Fibroblast of the aortic adventitia (primary cell): Measurements from ENCODE around the gene BCL11A. TPM values are rescaled to one million over a fixed set of nuclear protein-coding genes. Genes with fewer than 3 reads are reported as not detected.
A peak's percentile ranks its signal among the peaks of the same experiment; 100 is the strongest.

Source experiments
- DNase-seq: peaks from one replicate; pipeline ENCODE4 v3.0.0-alpha.2; 2010; ENCODE audit warnings: low read depth
- H3K4me3 ChIP-seq: 2 replicates; pipeline ENCODE4 v1.5.1; 2011; ENCODE audit warnings: low read depth, mild to moderate bottlenecking, control low read depth, low read length, moderate library complexity
- total RNA-seq: library from RNA; depleted of rRNA; stranded (reverse); fragments of >200 nt; gene quantifications from 2 replicates; pipeline ENCODE4 v1.2.3, GENCODE V29; 2012; ENCODE audit warnings: low replicate concordance
- TF ChIP-seq, protein P1 (sequence below): IDR thresholded peaks from 2 replicates; pipeline ENCODE4 v1.5.1; 2011; ENCODE audit warnings: mild to moderate bottlenecking, low read length, control low read depth, inconsistent platforms; ENCODE audit not compliant: insufficient read depth

BCL11A gene
- total RNA-seq, 1 donor, result 0.09 TPM

DNA sequence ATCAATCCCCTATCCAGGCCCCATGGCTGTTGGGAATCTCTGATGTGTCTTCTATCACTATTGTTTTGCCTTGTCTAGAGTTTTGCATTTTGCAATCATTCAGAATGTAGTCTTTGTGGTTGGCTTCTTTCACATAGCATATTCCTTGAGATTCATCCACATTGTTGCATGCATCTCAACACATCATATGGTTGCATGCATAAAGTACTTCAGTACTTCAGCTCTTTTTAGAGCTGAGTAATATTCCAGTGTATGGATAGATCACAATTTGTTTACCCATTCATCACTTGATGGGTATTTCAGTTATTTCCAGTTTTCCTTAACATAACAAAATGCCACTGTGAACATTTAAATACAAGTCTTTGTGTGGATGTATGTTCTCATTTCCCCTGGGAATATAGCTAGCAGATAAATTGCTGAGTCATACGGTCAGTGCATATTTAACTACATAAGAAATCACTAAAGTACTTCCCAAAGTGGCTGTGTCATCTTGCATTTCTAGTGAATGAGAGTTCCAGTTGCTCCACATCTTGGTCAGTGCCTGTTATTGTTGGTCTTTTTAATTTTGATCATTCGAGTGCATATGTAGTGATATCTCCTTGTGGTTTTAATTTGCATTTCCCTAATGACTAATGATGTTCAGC lies 138.8 kb downstream of the BCL11A start:
- no peak overlapping the region for H3K4me3 ChIP-seq
- peak; percentile 15 for DNase-seq
- TF ChIP-seq, protein P1, sequence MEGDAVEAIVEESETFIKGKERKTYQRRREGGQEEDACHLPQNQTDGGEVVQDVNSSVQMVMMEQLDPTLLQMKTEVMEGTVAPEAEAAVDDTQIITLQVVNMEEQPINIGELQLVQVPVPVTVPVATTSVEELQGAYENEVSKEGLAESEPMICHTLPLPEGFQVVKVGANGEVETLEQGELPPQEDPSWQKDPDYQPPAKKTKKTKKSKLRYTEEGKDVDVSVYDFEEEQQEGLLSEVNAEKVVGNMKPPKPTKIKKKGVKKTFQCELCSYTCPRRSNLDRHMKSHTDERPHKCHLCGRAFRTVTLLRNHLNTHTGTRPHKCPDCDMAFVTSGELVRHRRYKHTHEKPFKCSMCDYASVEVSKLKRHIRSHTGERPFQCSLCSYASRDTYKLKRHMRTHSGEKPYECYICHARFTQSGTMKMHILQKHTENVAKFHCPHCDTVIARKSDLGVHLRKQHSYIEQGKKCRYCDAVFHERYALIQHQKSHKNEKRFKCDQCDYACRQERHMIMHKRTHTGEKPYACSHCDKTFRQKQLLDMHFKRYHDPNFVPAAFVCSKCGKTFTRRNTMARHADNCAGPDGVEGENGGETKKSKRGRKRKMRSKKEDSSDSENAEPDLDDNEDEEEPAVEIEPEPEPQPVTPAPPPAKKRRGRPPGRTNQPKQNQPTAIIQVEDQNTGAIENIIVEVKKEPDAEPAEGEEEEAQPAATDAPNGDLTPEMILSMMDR, result no peak

DNA sequence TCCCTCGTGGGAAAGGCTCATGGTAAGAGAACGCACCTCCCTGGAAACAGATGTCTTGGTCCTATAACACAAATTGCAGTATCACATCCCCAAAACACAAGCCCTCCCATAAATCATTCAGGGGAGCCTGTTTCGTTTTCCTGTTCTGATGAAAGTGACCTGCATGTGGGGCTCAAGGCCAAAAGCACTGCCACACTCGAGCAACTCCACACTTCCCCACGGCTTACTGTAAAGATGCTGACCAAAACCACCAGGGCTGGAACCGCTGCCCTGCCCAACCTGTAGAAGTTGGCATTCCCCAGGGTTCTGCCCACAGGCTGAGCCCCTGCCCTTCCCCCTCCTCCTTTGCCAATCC lies 139.7 kb downstream of the BCL11A start:
- no peak for DNase-seq
- TF ChIP-seq, protein P1, result no peak
- no peak overlapping the region for H3K4me3 ChIP-seq

GRCh38 chr2:60413069-60413813 lies 140.2 kb downstream of the BCL11A start:
- no peak for DNase-seq
- TF ChIP-seq, protein P1, result no peak
- H3K4me3 ChIP-seq, result no peak overlapping the region

DNA sequence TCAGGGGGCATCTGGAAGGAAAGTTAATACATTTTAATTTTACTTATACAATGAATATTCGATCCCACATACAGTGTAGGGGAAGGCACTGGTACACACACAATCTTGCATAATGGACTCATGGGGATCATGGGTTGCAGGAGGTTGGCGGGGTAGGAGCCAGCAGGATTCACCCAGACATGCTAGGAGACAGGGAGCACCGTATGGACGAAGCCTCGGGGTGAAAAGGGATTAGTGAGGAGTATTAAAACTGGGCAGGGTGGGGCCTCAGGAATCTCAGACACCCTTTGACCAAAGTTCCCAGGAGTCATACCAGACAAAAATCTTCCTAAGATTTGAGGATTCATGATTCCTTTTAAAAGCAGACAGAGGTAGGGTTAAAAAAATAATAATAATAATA lies 140.8 kb downstream of the BCL11A start:
- DNase-seq, result no peak
- TF ChIP-seq, protein P1, result no peak
- H3K4me3 ChIP-seq, result no peak overlapping the region

GRCh38 chr2:60412027-60412426 lies 141.4 kb downstream of the BCL11A start:
- no peak for DNase-seq
- TF ChIP-seq, protein P1, result no peak
- H3K4me3 ChIP-seq, result no peak overlapping the region

DNA sequence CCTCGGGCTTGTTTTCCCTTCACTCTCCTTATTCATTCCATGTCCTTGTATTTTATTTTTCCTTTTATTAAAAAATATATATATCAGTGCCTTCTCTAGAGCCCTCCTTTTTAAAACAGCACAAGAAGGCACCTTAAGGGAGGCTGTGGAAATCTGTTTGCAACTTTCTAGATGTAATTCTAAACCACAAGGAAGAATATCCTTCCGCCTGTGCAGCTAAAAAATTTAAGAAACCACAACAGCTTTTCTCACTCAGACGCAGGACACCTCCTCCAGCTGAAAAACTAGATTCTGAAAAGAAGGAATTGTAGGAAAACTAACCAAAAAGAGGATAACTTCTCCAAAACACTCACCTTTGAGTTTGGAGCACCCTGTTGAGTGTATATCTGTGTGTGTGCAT lies 142.2 kb downstream of the BCL11A start:
- no peak overlapping the region for H3K4me3 ChIP-seq
- TF ChIP-seq, protein P1, result no peak
- DNase-seq, result no peak
